GM23338 (cell line): Measurements from ENCODE around the gene ATG9A.

Source experiments
- CREB1 ChIP-seq: fragments of 250-450 bp; sonication (Bioruptor Pico); IDR thresholded peaks from 2 replicates; pipeline ENCODE4 v1.5.0; 2020; ENCODE audit warnings: low read depth, mild to moderate bottlenecking, moderate library complexity
- CTCF ChIP-seq, 2 experiments: fragments of 200-600 bp in 1 of 2; sonication (generic) in 1 of 2; conservative IDR thresholded peaks; 2 replicates each; pipeline versions ENCODE4 v1.5.1 to v1.6.1; 2016 to 2017; ENCODE audit warnings: antibody characterized with exemption in 2 of 2, low read depth in 2 of 2, mild to moderate bottlenecking in 2 of 2, moderate library complexity in 1 of 2
- EZH2 ChIP-seq: fragments of 200-600 bp; sonication (generic); IDR thresholded peaks from one replicate; pipeline ENCODE4 v1.8.0; 2017; ENCODE audit warnings: antibody characterized with exemption, mild to moderate bottlenecking, low read depth; ENCODE audit not compliant: unreplicated experiment
- EZH2phosphoT487 ChIP-seq: fragments of 200-600 bp; sonication (generic); IDR thresholded peaks from one replicate; pipeline ENCODE4 v1.8.1; 2018; ENCODE audit warnings: antibody characterized with exemption; ENCODE audit not compliant: unreplicated experiment
- JUNB ChIP-seq: IDR thresholded peaks from one replicate; pipeline ENCODE4 v1.6.1; 2016; ENCODE audit warnings: antibody characterized with exemption; ENCODE audit not compliant: unreplicated experiment
- POLR2AphosphoS5 ChIP-seq: IDR thresholded peaks from 2 replicates; pipeline ENCODE4 v1.6.1; 2016; ENCODE audit warnings: antibody characterized with exemption, low read depth
- REST ChIP-seq: IDR thresholded peaks from one replicate; pipeline ENCODE4 v1.6.1; 2018; ENCODE audit warnings: antibody characterized with exemption; ENCODE audit not compliant: unreplicated experiment
- STAT1 ChIP-seq: IDR thresholded peaks from one replicate; pipeline ENCODE4 v1.6.1; 2016; ENCODE audit warnings: antibody characterized with exemption; ENCODE audit not compliant: unreplicated experiment
- ZNF462 ChIP-seq: fragments of 250-450 bp; sonication (Bioruptor Pico); IDR thresholded peaks from 2 replicates; pipeline ENCODE4 v1.5.0; 2020; ENCODE audit warnings: mild to moderate bottlenecking, moderate library complexity

GRCh38 chr2:219223831-219224610, 5.4 kb downstream of the ATG9A start:
- TF ChIP-seq CTCF (conservative IDR thresholded peaks at IDR 0.05; ENCODE audit: low read depth in 2 of 2) (no peak), EZH2 (no peak), POLR2AphosphoS5 (no peak), JUNB (no peak), EZH2phosphoT487 (no peak), REST (no peak), CREB1 (no peak), STAT1 (no peak), ZNF462 (CRISPR knock-in tag) (no peak)
